ENCODE measurements around the gene PROB1. TPM values are rescaled to one million over a fixed set of nuclear protein-coding genes. Genes with fewer than 3 reads are reported as not detected.

The PROB1 gene
- total RNA-seq, 1 experiment from 2014 or later, result 3.4 TPM

GRCh38 chr5:139396691-139397090, 1.8 kb upstream of the PROB1 start:
- no peak overlapping the region for H4K5ac ChIP-seq (ENCODE audit: insufficient read length, low read depth, low read length)
- TF ChIP-seq CTCF (conservative IDR thresholded peaks at IDR 0.05), result no peak
- no peak overlapping the region for H4K91ac ChIP-seq (ENCODE audit: insufficient read length, low read depth, low read length)
- no peaks in the 10 kb centered on the region for H3K79me2 ChIP-seq (ENCODE audit: insufficient read depth, low read length)
- no peak overlapping the region for H3T11ph ChIP-seq (ENCODE audit: low read length)
- no peak overlapping the region for H3K18ac ChIP-seq (ENCODE audit: insufficient read length, low read depth, low read length)
- H2BK15ac ChIP-seq (ENCODE audit: low read depth, low read length), result no peak overlapping the region
- no peak overlapping the region for H3K27ac ChIP-seq (ENCODE audit: insufficient read length, low read depth, low read length)
- H3K27me3 ChIP-seq (ENCODE audit: insufficient read depth, low read length), result peaks cover 8% of the 10 kb centered on the region
- Mint-ChIP-seq H3K36me3 (ENCODE audit: insufficient read depth in 1 of 3, low read depth in 3 of 3) (peaks cover 4 to 23% (median 16%) of the 10 kb centered on the region in 3 experiments), H3K27ac (peak overlapping the region in 1 of 3 experiments; percentile 83; a peak in 1 of 7 replicates), H3K27me3 (ENCODE audit: low read depth) (peaks cover 28% of the 10 kb centered on the region), H3K4me1 (peaks cover 16 to 29% of the 10 kb centered on the region in 2 experiments), H3K4me3 (no peak overlapping the region), H3K9me3 (no peaks in the 10 kb centered on the region)
- no peak overlapping the region for H3K56ac ChIP-seq (ENCODE audit: insufficient read length, low read depth, low read length)
- H3K4me2 ChIP-seq (ENCODE audit: insufficient read depth, insufficient read length, low read length), result no peak overlapping the region
- no peaks in the 10 kb centered on the region for H3K9me3 ChIP-seq (ENCODE audit: control insufficient read depth, low read depth, low read length)
- H2AFZ ChIP-seq (ENCODE audit: low read length), result no peak overlapping the region
- H4K20me1 ChIP-seq (ENCODE audit: control insufficient read depth, insufficient read depth, insufficient read length), result no peaks in the 10 kb centered on the region
- H2AK5ac ChIP-seq (ENCODE audit: insufficient read length, low read length), result no peak overlapping the region
- H3K4ac ChIP-seq (ENCODE audit: low read depth, low read length), result no peak overlapping the region
- H3K23me2 ChIP-seq (ENCODE audit: insufficient read length, low read depth, low read length, poor library complexity, severe bottlenecking), result peaks cover 22% of the 10 kb centered on the region
- no peak overlapping the region; the same call in 1 of the 2 replicates for H3K14ac ChIP-seq (ENCODE audit: insufficient read depth, low read length)
- no peak overlapping the region for H2BK120ac ChIP-seq (ENCODE audit: low read depth, low read length, poor library complexity, severe bottlenecking)
- WGBS (ENCODE audit: extremely low coverage, insufficient read length, low lambda C conversion rate), result no CpG with 5 or more reads among the region's 8 CpGs
- H3K79me1 ChIP-seq (ENCODE audit: insufficient read depth, low read depth, low read length, poor library complexity, severe bottlenecking), result no peaks in the 10 kb centered on the region
- H3K4me1 ChIP-seq (ENCODE audit: insufficient read depth, low read length), result peaks cover 4% of the 10 kb centered on the region; the same call in 1 of the 2 replicates
- H4K8ac ChIP-seq (replicated peaks; ENCODE audit: insufficient read length, low read depth, low read length), result no peak overlapping the region
- DNase-seq, result no peak
- H2BK20ac ChIP-seq (ENCODE audit: low read depth, low read length, poor library complexity, severe bottlenecking), result no peak overlapping the region
- no peak overlapping the region for H2BK12ac ChIP-seq (ENCODE audit: insufficient read length, low read depth, low read length)
- H2BK5ac ChIP-seq (ENCODE audit: insufficient read length, low read length), result no peak overlapping the region
- H3K23ac ChIP-seq (ENCODE audit: insufficient read length, low read depth, low read length), result no peak overlapping the region
- no peak overlapping the region for H3K9ac ChIP-seq (ENCODE audit: extremely low read depth, insufficient read length, low read length)
